H9 (cell line): Measurements from ENCODE around the gene NUDT16. TPM values are rescaled to one million over a fixed set of nuclear protein-coding genes. Genes with fewer than 3 reads are reported as not detected.
"Not testable (repeated sequence)": the region's sequence is repeated elsewhere in the genome, so short reads cannot be mapped to it uniquely, and the experiment has no call there.

Experiments
- DNase-seq: peaks from one replicate; pipeline ENCODE4 v3.0.0-alpha.2; 2017
- H2AFZ ChIP-seq: one replicate; pipeline ENCODE4 v1.6.1; 2013; ENCODE audit warnings: mild to moderate bottlenecking, low read length, control low read depth, moderate library complexity
- H2AK5ac ChIP-seq: 2 replicates; pipeline ENCODE4 v1.6.1; 2013; ENCODE audit warnings: low read length, control low read depth, mixed read lengths; ENCODE audit not compliant: insufficient read length
- H2BK120ac ChIP-seq: one replicate; pipeline ENCODE4 v1.6.1; 2013; ENCODE audit warnings: low read depth, mild to moderate bottlenecking, low read length, control low read depth, inconsistent platforms; ENCODE audit not compliant: poor library complexity, severe bottlenecking
- H2BK12ac ChIP-seq: 2 replicates; pipeline ENCODE4 v1.6.1; 2013; ENCODE audit warnings: low read length, control low read depth, mixed read lengths, low read depth; ENCODE audit not compliant: insufficient read length
- H2BK15ac ChIP-seq: 2 replicates; pipeline ENCODE4 v1.6.1; 2013; ENCODE audit warnings: low read depth, low read length, control low read depth
- H2BK20ac ChIP-seq: one replicate; pipeline ENCODE4 v1.6.1; 2013; ENCODE audit warnings: low read depth, mild to moderate bottlenecking, low read length, control low read depth, inconsistent platforms; ENCODE audit not compliant: poor library complexity, severe bottlenecking
- H2BK5ac ChIP-seq: 2 replicates; pipeline ENCODE4 v1.6.1; 2013; ENCODE audit warnings: low read length, control low read depth, mixed read lengths; ENCODE audit not compliant: insufficient read length
- H3K14ac ChIP-seq: 2 replicates; pipeline ENCODE4 v1.6.1; 2013; ENCODE audit warnings: low read length, control low read depth; ENCODE audit not compliant: insufficient read depth
- H3K18ac ChIP-seq: 2 replicates; pipeline ENCODE4 v1.6.1; 2013; ENCODE audit warnings: low read depth, mild to moderate bottlenecking, mixed read lengths, low read length, control low read depth; ENCODE audit not compliant: insufficient read length
- H3K23ac ChIP-seq: 2 replicates; pipeline ENCODE4 v1.6.1; 2013; ENCODE audit warnings: low read length, control low read depth, mixed read lengths, low read depth; ENCODE audit not compliant: insufficient read length
- H3K23me2 ChIP-seq: 2 replicates; pipeline ENCODE4 v1.6.1; 2013; ENCODE audit warnings: low read depth, mild to moderate bottlenecking, mixed read lengths, low read length, control low read depth; ENCODE audit not compliant: insufficient read length, poor library complexity, severe bottlenecking
- H3K27ac ChIP-seq: 2 replicates; pipeline ENCODE4 v1.5.1; 2013; ENCODE audit warnings: low read length, control low read depth, mixed read lengths, low read depth; ENCODE audit not compliant: insufficient read length
- H3K27me3 ChIP-seq: 2 replicates; pipeline ENCODE4 v1.6.1; 2013; ENCODE audit warnings: low read length, control low read depth, inconsistent platforms; ENCODE audit not compliant: insufficient read depth
- H3K4ac ChIP-seq: 2 replicates; pipeline ENCODE4 v1.6.1; 2013; ENCODE audit warnings: low read depth, mild to moderate bottlenecking, control low read depth, inconsistent platforms, low read length, moderate library complexity
- H3K4me1 ChIP-seq: 2 replicates; pipeline ENCODE4 v1.6.1; 2013; ENCODE audit warnings: low read length, control low read depth, inconsistent platforms; ENCODE audit not compliant: insufficient read depth
- H3K4me2 ChIP-seq: 2 replicates; pipeline ENCODE4 v1.6.1; 2013; ENCODE audit warnings: low read length, control low read depth, mixed read lengths; ENCODE audit not compliant: insufficient read length, insufficient read depth
- H3K56ac ChIP-seq: 2 replicates; pipeline ENCODE4 v1.6.1; 2013; ENCODE audit warnings: low read depth, mild to moderate bottlenecking, mixed read lengths, low read length, control low read depth; ENCODE audit not compliant: insufficient read length
- H3K79me1 ChIP-seq: 2 replicates; pipeline ENCODE4 v1.6.1; 2013; ENCODE audit warnings: low read depth, mild to moderate bottlenecking, moderate library complexity, low read length, control low read depth, inconsistent platforms; ENCODE audit not compliant: insufficient read depth, poor library complexity, severe bottlenecking
- H3K79me2 ChIP-seq: 2 replicates; pipeline ENCODE4 v1.6.1; 2013; ENCODE audit warnings: low read length, control low read depth, inconsistent platforms; ENCODE audit not compliant: insufficient read depth
- H3K9ac ChIP-seq: 2 replicates; pipeline ENCODE4 v1.6.1; 2013; ENCODE audit warnings: low read length, control low read depth, mixed read lengths; ENCODE audit not compliant: insufficient read length; ENCODE audit errors: extremely low read depth
- H3K9me3 ChIP-seq: one replicate; pipeline ENCODE4 v1.6.1; 2013; ENCODE audit warnings: low read depth, low read length, inconsistent platforms; ENCODE audit not compliant: control insufficient read depth
- H3T11ph ChIP-seq: one replicate; pipeline ENCODE4 v1.6.1; 2013; ENCODE audit warnings: mild to moderate bottlenecking, low read length, control low read depth, inconsistent platforms
- H4K20me1 ChIP-seq: one replicate; pipeline ENCODE4 v1.6.1; 2013; ENCODE audit not compliant: control insufficient read depth, insufficient read length, insufficient read depth
- H4K5ac ChIP-seq: 2 replicates; pipeline ENCODE4 v1.6.1; 2013; ENCODE audit warnings: low read depth, mild to moderate bottlenecking, mixed read lengths, low read length, control low read depth; ENCODE audit not compliant: insufficient read length
- H4K8ac ChIP-seq: replicated peaks from 2 replicates; pipeline ENCODE4 v1.6.1; 2013; ENCODE audit warnings: low read length, control low read depth, mixed read lengths, low read depth; ENCODE audit not compliant: insufficient read length
- H4K91ac ChIP-seq: 2 replicates; pipeline ENCODE4 v1.6.1; 2013; ENCODE audit warnings: low read depth, mild to moderate bottlenecking, moderate library complexity, mixed read lengths, low read length, control low read depth; ENCODE audit not compliant: insufficient read length
- H3K27ac Mint-ChIP-seq, 3 experiments: 2 replicates in 2 of 3; 3 replicates in 1 of 3; pipeline ENCODE4 v1.8.0; 2020 to 2021; ENCODE audit warnings: mixed read lengths in 3 of 3, mild to moderate bottlenecking in 1 of 3, moderate library complexity in 1 of 3
- H3K27me3 Mint-ChIP-seq: 2 replicates; pipeline ENCODE4 v1.8.0; 2021; ENCODE audit warnings: low read depth, mild to moderate bottlenecking, moderate library complexity, mixed read lengths
- H3K36me3 Mint-ChIP-seq, 3 experiments: 2 replicates in 2 of 3; 3 replicates in 1 of 3; pipeline ENCODE4 v1.8.0; 2020 to 2021; ENCODE audit warnings: low read depth in 3 of 3, mixed read lengths in 3 of 3; ENCODE audit not compliant: insufficient read depth in 1 of 3
- H3K4me1 Mint-ChIP-seq, 2 experiments: 2 replicates each; pipeline ENCODE4 v1.8.0; 2020; ENCODE audit warnings: mixed read lengths in 2 of 2
- H3K4me3 Mint-ChIP-seq, 2 experiments: 2 replicates in 1 of 2; 3 replicates in 1 of 2; pipeline ENCODE4 v1.8.0; 2020 to 2021; ENCODE audit warnings: mild to moderate bottlenecking in 2 of 2, mixed read lengths in 2 of 2, moderate library complexity in 1 of 2
- H3K9me3 Mint-ChIP-seq, 2 experiments: 2 replicates in 1 of 2; 3 replicates in 1 of 2; pipeline ENCODE4 v1.8.0; 2020; ENCODE audit warnings: mild to moderate bottlenecking in 2 of 2, mixed read lengths in 2 of 2, moderate library complexity in 1 of 2
- CTCF ChIP-seq: fragments of 200-600 bp; sonication (generic); conservative IDR thresholded peaks from 3 replicates; pipeline ENCODE4 v1.8.0; 2021; ENCODE audit warnings: antibody characterized with exemption, mild to moderate bottlenecking
- WGBS: extraction: QIAGEN DNeasy Blood & Tissue Kit; methylation state at CpG from one replicate; pipeline ENCODE4 v1.1.7; 2013; ENCODE audit warnings: missing lambda C conversion rate, low lambda C conversion rate, mixed read lengths; ENCODE audit not compliant: insufficient read length; ENCODE audit errors: extremely low coverage; 5-methylcytosine and 5-hydroxymethylcytosine counted together
- total RNA-seq: library from RNA; stranded (reverse); gene quantifications from 2 replicates; pipeline ENCODE4 v1.2.1, GENCODE V29; 2021

Gene NUDT16
- total RNA-seq, 1 experiment from 2014 or later, result 18.2 TPM

GRCh38 chr3:131374741-131375140 lies 6.8 kb upstream of the NUDT16 start:
- Mint-ChIP-seq H3K9me3 (peaks cover 0 to 8% of the 10 kb centered on the region in 2 experiments; a peak in 1 of 5 replicates), H3K36me3 (peaks cover 0 to 22% (median 0%) of the 10 kb centered on the region in 3 experiments; a peak in 6 of 7 replicates), H3K4me1 (peaks cover 12 to 13% of the 10 kb centered on the region in 2 experiments), H3K27me3 (no peaks in the 10 kb centered on the region), H3K4me3 (no peak overlapping the region), H3K27ac (0 out of 7 replicates have a peak overlapping the region, but pooled peaks of 1 of the 3 experiments have one; percentile 5)
- H4K91ac ChIP-seq, result no peak overlapping the region
- H3K9ac ChIP-seq, result no peak overlapping the region
- no peak overlapping the region for H2BK12ac ChIP-seq
- H3K79me1 ChIP-seq, result no peaks in the 10 kb centered on the region
- peaks cover 7% of the 10 kb centered on the region for H3K9me3 ChIP-seq
- no peak overlapping the region for H4K8ac ChIP-seq
- peak overlapping the region; percentile 60 for H2BK20ac ChIP-seq
- no peaks in the 10 kb centered on the region for H3K23me2 ChIP-seq
- WGBS, result no CpG with 5 or more reads among the region's 2 CpGs
- H3K56ac ChIP-seq, result no peak overlapping the region
- H3K27ac ChIP-seq, result no peak overlapping the region
- no peak for TF ChIP-seq CTCF
- no peaks in the 10 kb centered on the region for H3K27me3 ChIP-seq
- no peak overlapping the region for H3K23ac ChIP-seq
- no peaks in the 10 kb centered on the region for H3K4me1 ChIP-seq
- no peak overlapping the region for H4K5ac ChIP-seq
- H3K79me2 ChIP-seq, result no peaks in the 10 kb centered on the region
- H2BK5ac ChIP-seq, result no peak overlapping the region
- no peak overlapping the region for H2BK15ac ChIP-seq
- no peak overlapping the region for H2AFZ ChIP-seq
- H3K18ac ChIP-seq, result no peak overlapping the region
- H3K14ac ChIP-seq, result no peak overlapping the region
- no peak overlapping the region for H3T11ph ChIP-seq
- H3K4me2 ChIP-seq, result no peak overlapping the region
- no peak overlapping the region for H2AK5ac ChIP-seq
- no peak overlapping the region for H3K4ac ChIP-seq
- DNase-seq, result no peak
- H2BK120ac ChIP-seq, result no peak overlapping the region
- H4K20me1 ChIP-seq, result no peaks in the 10 kb centered on the region

GRCh38 chr3:131380821-131381444 lies 641 bp upstream of the NUDT16 start:
- H3K4me1 ChIP-seq, H3T11ph ChIP-seq, H2AFZ ChIP-seq, H2BK20ac ChIP-seq, H3K79me2 ChIP-seq, H2BK12ac ChIP-seq, H4K91ac ChIP-seq, H2BK5ac ChIP-seq, DNase-seq, H3K9me3 Mint-ChIP-seq, H3K27ac ChIP-seq, H2AK5ac ChIP-seq, H3K56ac ChIP-seq, H2BK120ac ChIP-seq, H2BK15ac ChIP-seq, H3K27me3 Mint-ChIP-seq, H3K9me3 ChIP-seq, H3K79me1 ChIP-seq, H4K20me1 ChIP-seq, H4K5ac ChIP-seq, H3K4ac ChIP-seq, H3K27me3 ChIP-seq, H3K23ac ChIP-seq, H4K8ac ChIP-seq, H3K23me2 ChIP-seq: not testable (repeated sequence)
- peak overlapping the region; percentile 87 to 94 (median 92) for H3K27ac Mint-ChIP-seq
- H3K9ac ChIP-seq, result peak overlapping the region; percentile 63
- H3K4me1 Mint-ChIP-seq, result peaks cover 36 to 39% of the 10 kb centered on the region in 2 experiments
- peaks cover 22 to 40% (median 24%) of the 10 kb centered on the region in 3 experiments for H3K36me3 Mint-ChIP-seq
- H3K14ac ChIP-seq, result peak overlapping the region; percentile 18; the same call in 1 of the 2 replicates
- H3K4me2 ChIP-seq, result peak overlapping the region; percentile 61
- peak overlapping the region; percentile 93 to 95 for H3K4me3 Mint-ChIP-seq
- no CpG with 5 or more reads among the region's 16 CpGs for WGBS
- H3K18ac ChIP-seq, result peak overlapping the region; percentile 29
